Cardiac muscle cell (in vitro differentiated cells and primary cell): ENCODE measurements around the gene RAB7A. TPM values are rescaled to one million over a fixed set of nuclear protein-coding genes. Genes with fewer than 3 reads are reported as not detected.

ENCODE experiments used
- DNase-seq, 2 donors: peaks; one replicate each; pipeline versions ENCODE4 v3.0.0 to v3.0.0-alpha.2; 2010 to 2017; ENCODE audit warnings: low read depth in 1 of 2, low spot score in 1 of 2
- H3K27ac ChIP-seq: fragments of 200-600 bp; sonication (generic); 2 replicates; pipeline ENCODE4 v1.5.1; 2016
- H3K27me3 ChIP-seq: fragments of 200-600 bp; sonication (generic); 2 replicates; pipeline ENCODE4 v1.6.0; 2016; ENCODE audit warnings: control low read depth
- H3K36me3 ChIP-seq: fragments of 200-600 bp; sonication (generic); 2 replicates; pipeline ENCODE4 v1.5.1; 2016; ENCODE audit warnings: control low read depth
- H3K4me1 ChIP-seq: fragments of 200-600 bp; sonication (generic); 2 replicates; pipeline ENCODE4 v1.8.1; 2017; ENCODE audit warnings: low read depth, mild to moderate bottlenecking, mixed run types
- H3K4me3 ChIP-seq: fragments of 200-600 bp; sonication (generic); 2 replicates; pipeline ENCODE4 v1.5.1; 2016; ENCODE audit warnings: mild to moderate bottlenecking
- H3K9me3 ChIP-seq: fragments of 200-600 bp; sonication (generic); 2 replicates; pipeline ENCODE4 v1.5.1; 2017; ENCODE audit warnings: low read depth, mild to moderate bottlenecking, control low read depth
- polyA plus RNA-seq: library from polyadenylated mRNA; unstranded; fragments of >200 nt; fragmentation: Nextera tagmentation; extraction: Ambion mirVana; gene quantifications from 2 replicates; pipeline ENCODE4 v1.2.1, GENCODE V29; 2016
- total RNA-seq: library from RNA; depleted of rRNA; stranded (reverse); fragments of >200 nt; gene quantifications from 2 replicates; pipeline ENCODE4 v1.2.3, GENCODE V29; 2016
- TF ChIP-seq, protein P1 (sequence below): IDR thresholded peaks from 2 replicates; pipeline ENCODE4 v1.5.1; 2012; ENCODE audit warnings: low read depth, mild to moderate bottlenecking, low read length

Gene RAB7A
- total and polyA plus RNA-seq, 2 experiments from 2014 or later, result 62.3 to 189 TPM

DNA sequence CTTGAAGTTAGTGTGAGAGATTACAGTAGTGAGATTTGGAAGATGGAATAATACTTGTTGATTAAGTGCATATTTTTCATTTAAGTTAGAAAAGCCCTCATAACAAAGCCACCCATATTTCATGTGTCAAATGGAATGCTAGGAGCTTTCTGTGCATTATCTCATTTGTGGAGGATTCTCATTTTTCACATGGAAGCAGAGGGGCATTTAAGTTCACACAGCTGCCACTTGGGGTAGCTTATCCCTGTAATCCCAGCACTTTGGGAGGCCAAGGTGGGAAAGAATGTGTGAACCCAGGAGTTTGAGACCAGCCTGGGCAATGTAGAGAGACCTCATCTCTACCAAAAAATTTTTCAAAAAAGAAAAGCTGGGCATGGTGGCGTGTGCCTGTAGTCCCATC lies 55.2 kb downstream of the RAB7A start:
- DNase-seq, result no peak
- Histone ChIP-seq H3K36me3 (no peaks in the 10 kb centered on the region), H3K4me1 (peaks cover 39% of the 10 kb centered on the region), H3K4me3 (no peak overlapping the region), H3K27me3 (no peaks in the 10 kb centered on the region), H3K27ac (peak overlapping the region; percentile 93), H3K9me3 (no peaks in the 10 kb centered on the region)
- TF ChIP-seq, protein P1, sequence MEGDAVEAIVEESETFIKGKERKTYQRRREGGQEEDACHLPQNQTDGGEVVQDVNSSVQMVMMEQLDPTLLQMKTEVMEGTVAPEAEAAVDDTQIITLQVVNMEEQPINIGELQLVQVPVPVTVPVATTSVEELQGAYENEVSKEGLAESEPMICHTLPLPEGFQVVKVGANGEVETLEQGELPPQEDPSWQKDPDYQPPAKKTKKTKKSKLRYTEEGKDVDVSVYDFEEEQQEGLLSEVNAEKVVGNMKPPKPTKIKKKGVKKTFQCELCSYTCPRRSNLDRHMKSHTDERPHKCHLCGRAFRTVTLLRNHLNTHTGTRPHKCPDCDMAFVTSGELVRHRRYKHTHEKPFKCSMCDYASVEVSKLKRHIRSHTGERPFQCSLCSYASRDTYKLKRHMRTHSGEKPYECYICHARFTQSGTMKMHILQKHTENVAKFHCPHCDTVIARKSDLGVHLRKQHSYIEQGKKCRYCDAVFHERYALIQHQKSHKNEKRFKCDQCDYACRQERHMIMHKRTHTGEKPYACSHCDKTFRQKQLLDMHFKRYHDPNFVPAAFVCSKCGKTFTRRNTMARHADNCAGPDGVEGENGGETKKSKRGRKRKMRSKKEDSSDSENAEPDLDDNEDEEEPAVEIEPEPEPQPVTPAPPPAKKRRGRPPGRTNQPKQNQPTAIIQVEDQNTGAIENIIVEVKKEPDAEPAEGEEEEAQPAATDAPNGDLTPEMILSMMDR, result no peak

DNA sequence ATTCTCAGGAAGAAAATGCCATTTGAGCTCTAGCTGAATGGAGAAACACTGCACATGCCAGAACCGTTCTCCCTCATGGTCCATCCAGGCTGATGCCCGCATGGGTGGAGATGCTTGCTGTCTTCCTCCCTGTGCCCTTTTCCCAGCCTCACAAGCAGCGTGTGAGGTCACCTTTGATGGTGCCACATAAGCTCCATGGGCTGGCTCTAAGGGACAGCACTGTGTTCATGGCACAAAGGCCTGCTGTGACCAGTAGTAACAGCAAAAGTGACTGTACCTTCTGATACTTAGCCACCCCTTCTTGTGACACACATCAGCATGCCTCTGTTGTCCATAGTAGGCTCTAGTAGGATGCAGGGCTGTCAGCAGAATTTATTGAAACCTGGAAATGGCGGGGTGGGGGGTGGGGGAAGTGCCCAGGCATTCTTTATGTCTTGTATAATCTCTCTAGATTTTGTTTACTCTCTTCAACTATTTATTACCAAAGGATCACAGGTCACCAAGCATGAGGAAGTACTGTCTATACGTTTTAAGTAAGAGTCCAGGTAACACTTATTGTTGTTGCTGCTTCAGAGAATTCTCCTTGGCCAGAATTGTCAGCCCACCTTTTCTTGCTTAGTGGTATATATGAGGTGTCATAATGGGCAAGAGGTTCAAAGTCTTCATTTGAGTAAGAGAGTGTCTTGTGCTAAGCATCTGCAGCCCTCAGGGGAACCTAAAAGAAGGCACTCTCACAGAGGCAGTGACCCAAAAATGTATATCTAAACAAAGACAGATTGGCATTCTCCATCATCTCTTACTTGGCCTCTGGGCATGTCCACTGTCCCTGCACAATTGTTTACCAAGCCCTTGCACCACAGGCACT lies 56.5 kb downstream of the RAB7A start:
- H3K4me1 ChIP-seq, result peaks cover 52% of the 10 kb centered on the region
- no peaks in the 10 kb centered on the region for H3K27me3 ChIP-seq
- H3K4me3 ChIP-seq, result no peak overlapping the region

DNA sequence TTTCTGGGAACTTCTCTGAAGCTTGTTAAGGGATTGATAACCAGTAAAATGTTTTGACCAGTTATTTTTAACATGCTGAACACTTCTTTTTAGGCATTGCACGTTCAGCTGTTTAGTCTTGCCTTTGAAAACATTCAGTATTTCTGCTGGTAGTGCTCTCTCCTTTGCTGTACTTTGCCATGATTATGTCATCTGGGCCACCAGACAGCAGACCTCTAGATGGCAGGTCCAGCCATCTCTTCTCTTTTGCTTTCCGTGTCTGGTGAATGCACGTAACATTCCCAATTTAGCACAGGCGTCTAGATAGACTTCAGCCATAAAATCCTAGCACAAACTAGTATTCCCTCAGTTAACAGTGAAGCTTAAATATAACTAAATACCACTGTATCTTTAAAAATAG lies 57.8 kb downstream of the RAB7A start:
- no peak overlapping the region for H3K4me3 ChIP-seq
- no peaks in the 10 kb centered on the region for H3K9me3 ChIP-seq
- no peaks in the 10 kb centered on the region for H3K36me3 ChIP-seq
- H3K4me1 ChIP-seq, result peaks cover 48% of the 10 kb centered on the region
- no peak for DNase-seq
- H3K27ac ChIP-seq, result peak overlapping the region; percentile 66
- H3K27me3 ChIP-seq, result no peaks in the 10 kb centered on the region
- TF ChIP-seq, protein P1, result no peak

More for the DNA sequence above, 56.5 kb downstream of the RAB7A start:
- Histone ChIP-seq H3K36me3 (no peaks in the 10 kb centered on the region), H3K27ac (peak overlapping the region; percentile 66), H3K9me3 (no peaks in the 10 kb centered on the region)
- TF ChIP-seq, protein P1, result no peak
- no peak for DNase-seq

DNA sequence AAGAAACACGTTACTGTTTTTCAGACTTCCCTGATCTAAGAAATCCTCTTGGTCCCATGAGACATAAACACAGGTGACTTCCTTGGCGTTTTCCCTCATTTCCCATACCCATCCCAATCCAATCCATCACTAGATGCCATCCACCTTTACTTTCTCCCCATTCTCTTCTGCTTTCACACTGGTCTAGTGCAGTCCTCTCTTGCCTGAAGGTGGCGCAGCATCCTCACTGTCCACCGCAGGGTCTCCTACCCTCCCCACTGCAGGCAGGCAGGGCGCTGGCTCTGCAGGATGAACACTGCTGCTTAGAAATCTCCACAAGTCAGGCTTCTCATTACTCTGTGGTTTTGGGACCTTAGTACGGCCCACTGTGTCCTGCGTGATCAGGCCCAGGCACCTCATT lies 58.2 kb downstream of the RAB7A start:
- TF ChIP-seq, protein P1, result peak; percentile 50
- Histone ChIP-seq H3K9me3 (no peaks in the 10 kb centered on the region), H3K4me1 (peaks cover 46% of the 10 kb centered on the region), H3K27me3 (no peaks in the 10 kb centered on the region), H3K36me3 (no peaks in the 10 kb centered on the region), H3K27ac (no peak overlapping the region), H3K4me3 (no peak overlapping the region)
- peak; percentile 26 to 82 for DNase-seq

DNA sequence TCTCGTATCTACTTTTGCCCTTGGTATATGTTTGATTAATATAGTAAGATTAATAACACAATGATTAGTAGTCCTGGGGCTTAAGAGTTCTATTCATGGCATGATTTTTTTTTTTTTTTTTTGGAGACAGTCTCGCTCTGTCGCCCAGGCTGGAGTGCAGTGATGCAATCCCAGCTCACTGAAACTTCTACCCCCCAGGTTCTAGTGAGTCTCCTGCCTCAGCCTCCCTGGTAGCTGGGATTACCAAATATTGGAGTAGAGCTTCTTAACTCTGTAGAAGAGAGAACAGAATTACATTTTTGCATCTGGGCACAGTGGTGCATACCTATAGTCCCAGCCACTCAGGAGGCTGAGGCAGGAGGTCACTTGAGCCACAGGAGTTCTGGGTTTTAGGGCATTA lies 58.9 kb downstream of the RAB7A start:
- no peaks in the 10 kb centered on the region for H3K27me3 ChIP-seq
- H3K9me3 ChIP-seq, result no peaks in the 10 kb centered on the region
- H3K4me1 ChIP-seq, result peaks cover 41% of the 10 kb centered on the region
- no peaks in the 10 kb centered on the region for H3K36me3 ChIP-seq
- TF ChIP-seq, protein P1, result no peak
- peak in 1 of 2 donors; percentile 21 for DNase-seq
- no peak overlapping the region for H3K4me3 ChIP-seq
- no peak overlapping the region for H3K27ac ChIP-seq
